Ishikawa (cell line): ENCODE results near the gene CIAO2B.

Experiments
- EP300 ChIP-seq: IDR thresholded peaks from 2 replicates; pipeline ENCODE4 v1.6.1; 2012; ENCODE audit warnings: borderline replicate concordance
- YY1 ChIP-seq: IDR thresholded peaks from 2 replicates; pipeline ENCODE4 v1.6.1; 2012; ENCODE audit warnings: low read depth

DNA sequence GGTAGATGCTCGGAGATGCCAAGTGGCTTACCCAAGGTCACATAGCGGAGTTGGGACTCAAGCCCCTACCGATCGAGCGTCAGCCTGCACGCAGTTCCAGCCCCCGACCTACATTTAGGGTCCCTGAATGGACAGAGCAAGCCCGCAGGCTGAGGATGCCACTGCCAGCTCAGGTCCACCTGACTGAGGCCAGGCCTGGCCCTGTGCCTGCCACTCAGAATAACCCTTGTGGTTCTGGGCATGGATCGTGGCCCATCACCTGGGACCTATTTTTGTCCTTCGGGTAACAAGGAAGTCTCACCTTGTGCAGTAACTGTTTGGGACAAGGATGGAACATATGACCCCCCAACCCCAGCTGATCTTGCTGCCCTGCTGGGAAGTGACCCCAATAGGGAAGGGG, 32.6 kb downstream of the CIAO2B start:
- no peak for TF ChIP-seq YY1
- no peak for TF ChIP-seq EP300
